DOHH2 (cell line): Measurements from ENCODE around the gene FGD6.
"Not testable (repeated sequence)": the region's sequence is repeated elsewhere in the genome, so short reads cannot be mapped to it uniquely, and the experiment has no call there.

Experiments used
- H3F3A ChIP-seq: fragments of 200-600 bp; sonication (generic), shearing (Covaris generic); 2 replicates; pipeline ENCODE4 v1.6.0; 2016; ENCODE audit warnings: antibody characterized with exemption, mild to moderate bottlenecking; ENCODE audit not compliant: control insufficient read depth, insufficient read depth
- H3K27ac ChIP-seq: fragments of 200-600 bp; sonication (generic); 2 replicates; pipeline ENCODE4 v1.5.1; 2014; ENCODE audit warnings: low read depth, mild to moderate bottlenecking, low read length, moderate library complexity
- H3K27me3 ChIP-seq: fragments of 200-600 bp; sonication (generic); 2 replicates; pipeline ENCODE4 v1.6.1; 2014; ENCODE audit warnings: mild to moderate bottlenecking, low read length, mixed read lengths; ENCODE audit not compliant: control insufficient read depth
- H3K36me3 ChIP-seq: fragments of 200-600 bp; sonication (generic); 2 replicates; pipeline ENCODE4 v1.6.1; 2014; ENCODE audit warnings: mild to moderate bottlenecking, low read length, moderate library complexity, mixed read lengths; ENCODE audit not compliant: control insufficient read depth
- H3K4me1 ChIP-seq: fragments of 200-600 bp; sonication (generic); 2 replicates; pipeline ENCODE4 v1.6.1; 2014; ENCODE audit warnings: mild to moderate bottlenecking, low read length, mixed read lengths; ENCODE audit not compliant: control insufficient read depth
- H3K4me2 ChIP-seq: fragments of 200-600 bp; sonication (generic); 2 replicates; pipeline ENCODE4 v1.6.0; 2014; ENCODE audit warnings: mild to moderate bottlenecking, low read length, moderate library complexity
- H3K4me3 ChIP-seq: fragments of 200-600 bp; sonication (generic); 2 replicates; pipeline ENCODE4 v1.5.1; 2014; ENCODE audit warnings: mild to moderate bottlenecking, low read length, mixed read lengths
- H3K79me2 ChIP-seq: fragments of 200-600 bp; sonication (generic); 2 replicates; pipeline ENCODE4 v1.6.1; 2014; ENCODE audit warnings: mild to moderate bottlenecking, low read length, mixed read lengths; ENCODE audit not compliant: control insufficient read depth
- H3K9me2 ChIP-seq: fragments of 200-600 bp; sonication (generic); replicated peaks from 2 replicates; pipeline ENCODE4 v1.6.1; 2014; ENCODE audit warnings: mild to moderate bottlenecking, low read length, mixed read lengths; ENCODE audit not compliant: control insufficient read depth
- H3K9me3 ChIP-seq: fragments of 200-600 bp; sonication (generic); 2 replicates; pipeline ENCODE4 v1.6.1; 2014; ENCODE audit warnings: antibody characterized with exemption, low read length, mixed read lengths; ENCODE audit not compliant: control insufficient read depth, insufficient read depth
- H4K20me1 ChIP-seq: fragments of 200-600 bp; sonication (generic); 2 replicates; pipeline ENCODE4 v1.6.0; 2014; ENCODE audit warnings: low read depth, mild to moderate bottlenecking, antibody characterized with exemption, low read length, moderate library complexity; ENCODE audit not compliant: control insufficient read depth, insufficient read depth
- EZH2phosphoT487 ChIP-seq: fragments of 200-600 bp; sonication (generic); IDR thresholded peaks from 2 replicates; pipeline ENCODE4 v1.6.1; 2017; ENCODE audit warnings: borderline replicate concordance, mild to moderate bottlenecking, antibody characterized with exemption, low read length, moderate library complexity, mixed read lengths
- TF ChIP-seq, protein P1 (sequence below): fragments of 200-600 bp; sonication (generic); IDR thresholded peaks from one replicate; pipeline ENCODE4 v1.5.1; 2014; ENCODE audit warnings: antibody characterized with exemption, mild to moderate bottlenecking, low read depth, low read length; ENCODE audit not compliant: poor library complexity, severe bottlenecking

FGD6 gene

DNA sequence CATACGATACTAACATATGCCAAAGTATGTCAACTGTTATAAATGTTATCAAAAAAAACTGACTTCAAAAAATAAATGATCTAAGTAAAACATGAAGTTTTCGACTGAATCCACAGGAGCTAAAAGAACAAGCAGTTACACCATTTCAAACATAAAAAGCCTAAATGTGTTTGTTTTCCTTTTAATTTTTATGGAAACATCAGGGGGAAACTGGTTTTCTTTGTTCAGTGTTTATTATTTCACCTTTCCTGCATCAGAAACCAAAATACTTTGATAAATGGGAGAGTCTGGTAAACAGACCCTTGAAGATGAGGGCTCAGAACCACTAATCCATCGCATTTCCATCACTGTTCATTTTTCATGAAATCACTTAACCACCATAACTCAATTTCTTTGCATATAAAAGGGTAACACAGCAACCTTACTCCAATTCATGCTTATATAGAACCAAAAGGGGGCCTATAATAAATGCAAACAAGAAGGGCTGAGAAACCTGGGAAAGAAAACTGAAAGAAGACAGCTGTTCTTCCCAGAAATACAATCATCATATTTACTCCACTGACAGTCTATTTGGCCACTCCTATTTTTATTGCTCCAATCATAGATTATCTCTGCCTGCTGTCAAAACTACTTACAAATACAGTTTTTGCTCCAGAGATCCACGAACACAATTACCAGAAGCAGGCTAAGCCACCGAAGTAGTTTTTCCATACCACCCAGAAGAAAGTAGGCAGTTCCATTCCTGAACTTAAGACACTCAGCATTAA is 17.0 kb downstream of the FGD6 start:
- Histone ChIP-seq H3K36me3 (peaks cover 65% of the 10 kb centered on the region), H3K4me2 (peak overlapping the region; percentile 86), H3K9me3 (no peaks in the 10 kb centered on the region), H3K4me3 (peak overlapping the region; percentile 71), H4K20me1 (no peaks in the 10 kb centered on the region), H3K27me3 (no peaks in the 10 kb centered on the region), H3K79me2 (peaks cover 91% of the 10 kb centered on the region), H3K9me2 (no peaks in the 10 kb centered on the region), H3F3A (peaks cover 57% of the 10 kb centered on the region), H3K27ac (peak overlapping the region; percentile 97), H3K4me1 (peaks cover 96% of the 10 kb centered on the region)
- TF ChIP-seq EZH2phosphoT487 = no peak
- TF ChIP-seq, protein P1, sequence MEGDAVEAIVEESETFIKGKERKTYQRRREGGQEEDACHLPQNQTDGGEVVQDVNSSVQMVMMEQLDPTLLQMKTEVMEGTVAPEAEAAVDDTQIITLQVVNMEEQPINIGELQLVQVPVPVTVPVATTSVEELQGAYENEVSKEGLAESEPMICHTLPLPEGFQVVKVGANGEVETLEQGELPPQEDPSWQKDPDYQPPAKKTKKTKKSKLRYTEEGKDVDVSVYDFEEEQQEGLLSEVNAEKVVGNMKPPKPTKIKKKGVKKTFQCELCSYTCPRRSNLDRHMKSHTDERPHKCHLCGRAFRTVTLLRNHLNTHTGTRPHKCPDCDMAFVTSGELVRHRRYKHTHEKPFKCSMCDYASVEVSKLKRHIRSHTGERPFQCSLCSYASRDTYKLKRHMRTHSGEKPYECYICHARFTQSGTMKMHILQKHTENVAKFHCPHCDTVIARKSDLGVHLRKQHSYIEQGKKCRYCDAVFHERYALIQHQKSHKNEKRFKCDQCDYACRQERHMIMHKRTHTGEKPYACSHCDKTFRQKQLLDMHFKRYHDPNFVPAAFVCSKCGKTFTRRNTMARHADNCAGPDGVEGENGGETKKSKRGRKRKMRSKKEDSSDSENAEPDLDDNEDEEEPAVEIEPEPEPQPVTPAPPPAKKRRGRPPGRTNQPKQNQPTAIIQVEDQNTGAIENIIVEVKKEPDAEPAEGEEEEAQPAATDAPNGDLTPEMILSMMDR = no peak

DNA sequence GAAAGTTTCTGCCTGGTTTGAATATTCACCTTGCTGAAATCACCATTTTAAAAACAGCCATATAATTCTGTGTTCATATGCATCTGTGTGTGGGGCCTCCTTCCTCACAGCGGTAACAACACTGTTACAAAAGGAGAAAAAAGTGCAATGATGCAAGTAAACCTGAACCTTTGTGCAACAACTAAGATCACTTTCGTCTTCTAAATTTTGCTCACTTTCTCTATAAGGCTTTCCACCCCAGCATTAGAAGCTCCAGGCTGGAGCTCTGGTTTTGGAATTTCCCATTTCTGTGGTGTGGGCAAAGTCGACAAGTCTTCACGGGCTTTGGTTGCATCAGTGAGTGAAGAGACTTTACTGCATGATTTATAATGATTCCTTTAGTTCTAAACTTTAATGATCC is 18.4 kb downstream of the FGD6 start:
- Histone ChIP-seq H3K27ac (peak overlapping the region; percentile 97), H3F3A (peaks cover 53% of the 10 kb centered on the region), H3K4me3 (peak overlapping the region; percentile 71), H3K4me2 (peak overlapping the region; percentile 86), H3K4me1 (peaks cover 90% of the 10 kb centered on the region), H4K20me1 (no peaks in the 10 kb centered on the region), H3K36me3 (peaks cover 55% of the 10 kb centered on the region), H3K79me2 (peaks cover 91% of the 10 kb centered on the region), H3K9me3 (no peaks in the 10 kb centered on the region), H3K9me2 (no peaks in the 10 kb centered on the region), H3K27me3 (no peaks in the 10 kb centered on the region)
- TF ChIP-seq, protein P1 = no peak
- TF ChIP-seq EZH2phosphoT487 = no peak

DNA sequence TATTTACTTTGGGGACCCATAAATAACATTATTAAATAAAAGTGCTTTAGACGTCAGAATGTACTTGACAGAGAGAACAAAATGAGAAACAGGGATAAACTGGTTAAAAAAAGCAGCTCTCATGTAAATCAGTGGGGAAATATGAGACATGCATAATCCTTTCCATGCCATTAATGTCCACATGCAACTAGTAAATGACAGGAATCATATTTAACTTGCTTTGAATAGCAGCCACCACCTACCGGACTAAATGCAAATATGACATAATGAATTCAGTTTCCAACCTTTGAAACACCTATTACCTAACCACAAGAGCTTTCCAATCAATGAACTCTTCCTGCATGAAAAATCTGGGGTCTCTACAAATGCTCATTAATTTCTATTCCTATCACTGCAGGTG is 19.6 kb downstream of the FGD6 start:
- no peaks in the 10 kb centered on the region for H3K9me3 ChIP-seq
- H3K9me2 ChIP-seq = no peaks in the 10 kb centered on the region
- no peaks in the 10 kb centered on the region for H3K27me3 ChIP-seq
- H3K4me2 ChIP-seq = peak overlapping the region; percentile 86
- H3F3A ChIP-seq = peaks cover 41% of the 10 kb centered on the region
- H4K20me1 ChIP-seq = no peaks in the 10 kb centered on the region
- H3K4me3 ChIP-seq = peak overlapping the region; percentile 71
- H3K27ac ChIP-seq = peak overlapping the region; percentile 97
- TF ChIP-seq EZH2phosphoT487 = no peak
- TF ChIP-seq, protein P1 = no peak
- peaks cover 54% of the 10 kb centered on the region for H3K36me3 ChIP-seq
- H3K79me2 ChIP-seq = peaks cover 91% of the 10 kb centered on the region
- H3K4me1 ChIP-seq = peaks cover 86% of the 10 kb centered on the region

DNA sequence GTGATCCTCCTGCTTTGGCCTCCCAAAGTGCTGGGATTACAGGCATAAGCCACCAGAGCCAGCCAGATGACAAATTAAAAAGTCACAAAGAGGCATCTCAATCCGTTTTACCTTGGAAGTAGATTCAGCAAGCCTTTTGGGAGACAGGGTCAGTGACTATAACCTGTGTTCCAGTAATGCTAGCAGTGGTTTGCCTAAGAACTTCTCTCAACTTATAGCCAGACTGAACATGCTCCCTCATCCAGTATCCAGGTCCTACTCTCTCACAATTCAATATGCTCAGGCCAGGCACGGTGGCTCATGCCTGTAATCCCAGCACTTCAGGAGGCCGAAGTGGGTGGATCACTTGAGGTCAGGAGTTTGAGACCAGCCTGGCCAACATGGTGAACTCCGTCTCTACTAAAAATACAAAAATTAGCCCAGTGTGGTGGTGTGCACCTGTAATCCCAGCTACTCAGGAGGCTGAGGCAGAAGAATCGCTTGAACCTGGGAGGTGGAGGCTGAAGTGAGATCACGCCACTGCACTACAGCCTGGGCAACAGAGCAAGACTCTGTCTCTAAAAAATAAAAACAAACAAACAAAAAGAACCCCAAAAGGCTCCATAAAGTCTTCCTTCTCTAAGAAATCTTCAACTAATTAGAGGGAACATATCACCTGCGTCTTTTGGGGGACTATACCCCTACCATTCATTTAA is 20.2 kb downstream of the FGD6 start:
- Histone ChIP-seq H3K36me3 (peaks cover 60% of the 10 kb centered on the region), H3K4me1 (peaks cover 87% of the 10 kb centered on the region), H3K27ac (peak overlapping the region; percentile 97), H3K4me3 (peak overlapping the region; percentile 71), H3F3A (peaks cover 36% of the 10 kb centered on the region), H3K4me2 (peak overlapping the region; percentile 86), H3K79me2 (peaks cover 91% of the 10 kb centered on the region)
- H3K9me3 ChIP-seq, H3K27me3 ChIP-seq, H4K20me1 ChIP-seq, H3K9me2 ChIP-seq: not testable (repeated sequence)
